ENCODE measurements around the gene AZU1. TPM values are rescaled to one million over a fixed set of nuclear protein-coding genes. Genes with fewer than 3 reads are reported as not detected.
"Not testable (repeated sequence)": the region's sequence is repeated elsewhere in the genome, so short reads cannot be mapped to it uniquely, and the experiment has no call there.

AZU1 gene
- total RNA-seq, 3 donors from 2014 or later = not detected

DNA sequence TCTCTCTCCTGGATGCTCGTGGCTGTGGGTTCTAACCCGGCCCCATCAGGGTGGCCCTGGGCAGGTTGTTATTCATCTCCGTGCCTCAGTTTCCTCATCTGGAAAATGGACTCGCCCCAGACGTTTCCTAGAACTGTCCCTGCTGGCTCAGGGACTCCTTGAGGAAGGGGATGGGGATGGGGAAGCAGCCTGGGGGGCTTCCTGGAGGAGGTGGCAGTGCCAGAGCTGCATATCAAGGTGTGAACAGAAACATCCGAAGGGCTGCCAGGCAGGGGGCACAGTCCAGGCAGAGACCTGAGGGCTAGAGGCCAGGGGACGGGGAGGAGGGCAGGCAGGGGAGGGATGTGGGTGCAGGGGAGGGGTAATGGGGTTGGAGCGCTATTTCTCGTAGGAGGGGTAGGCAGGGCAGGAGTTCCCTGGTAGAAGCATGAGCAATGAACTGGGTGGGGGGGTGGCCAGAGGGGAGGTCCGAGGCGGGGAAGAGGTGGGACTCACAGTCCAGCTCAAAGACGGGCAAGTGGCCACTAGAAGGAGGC lies 20.8 kb downstream of the AZU1 start:
- no peak overlapping the region for H3K4me3 Mint-ChIP-seq

DNA sequence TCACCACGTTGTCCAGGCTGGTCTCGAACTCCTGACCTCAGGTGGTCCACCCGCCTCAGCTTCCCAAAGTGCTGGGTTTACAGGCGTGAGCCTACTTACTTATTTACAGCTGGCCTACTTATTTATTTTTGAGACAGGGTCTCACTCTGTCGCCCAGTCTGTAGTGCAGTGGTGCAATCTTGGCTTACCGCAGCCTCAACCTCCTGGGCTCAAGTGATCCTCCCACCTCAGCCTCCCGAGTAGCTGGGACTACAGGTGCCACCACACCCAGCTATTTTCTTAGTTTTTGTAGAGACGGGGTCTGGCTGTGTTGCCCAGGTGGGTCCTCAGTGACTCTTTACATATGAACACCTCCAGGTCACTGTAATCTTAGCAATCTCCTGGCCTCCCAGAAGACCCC lies 21.6 kb downstream of the AZU1 start:
- H3K4me1 Mint-ChIP-seq (ENCODE audit: low read depth); ATAC-seq; H3K36me3 Mint-ChIP-seq (ENCODE audit: insufficient read depth); H3K4me3 Mint-ChIP-seq; H3K9me3 Mint-ChIP-seq; DNase-seq: not testable (repeated sequence)
- H3K27me3 Mint-ChIP-seq (ENCODE audit: low read depth) = peaks cover 53% of the 10 kb centered on the region

More for the DNA sequence above, 20.8 kb downstream of the AZU1 start:
- DNase-seq = no peak
- ATAC-seq = no peak
- no peaks in the 10 kb centered on the region for H3K36me3 Mint-ChIP-seq (ENCODE audit: insufficient read depth)
- no peaks in the 10 kb centered on the region for H3K9me3 Mint-ChIP-seq
- peaks cover 53% of the 10 kb centered on the region for H3K27me3 Mint-ChIP-seq (ENCODE audit: low read depth)
- H3K4me1 Mint-ChIP-seq (ENCODE audit: low read depth) = peaks cover 3% of the 10 kb centered on the region

DNA sequence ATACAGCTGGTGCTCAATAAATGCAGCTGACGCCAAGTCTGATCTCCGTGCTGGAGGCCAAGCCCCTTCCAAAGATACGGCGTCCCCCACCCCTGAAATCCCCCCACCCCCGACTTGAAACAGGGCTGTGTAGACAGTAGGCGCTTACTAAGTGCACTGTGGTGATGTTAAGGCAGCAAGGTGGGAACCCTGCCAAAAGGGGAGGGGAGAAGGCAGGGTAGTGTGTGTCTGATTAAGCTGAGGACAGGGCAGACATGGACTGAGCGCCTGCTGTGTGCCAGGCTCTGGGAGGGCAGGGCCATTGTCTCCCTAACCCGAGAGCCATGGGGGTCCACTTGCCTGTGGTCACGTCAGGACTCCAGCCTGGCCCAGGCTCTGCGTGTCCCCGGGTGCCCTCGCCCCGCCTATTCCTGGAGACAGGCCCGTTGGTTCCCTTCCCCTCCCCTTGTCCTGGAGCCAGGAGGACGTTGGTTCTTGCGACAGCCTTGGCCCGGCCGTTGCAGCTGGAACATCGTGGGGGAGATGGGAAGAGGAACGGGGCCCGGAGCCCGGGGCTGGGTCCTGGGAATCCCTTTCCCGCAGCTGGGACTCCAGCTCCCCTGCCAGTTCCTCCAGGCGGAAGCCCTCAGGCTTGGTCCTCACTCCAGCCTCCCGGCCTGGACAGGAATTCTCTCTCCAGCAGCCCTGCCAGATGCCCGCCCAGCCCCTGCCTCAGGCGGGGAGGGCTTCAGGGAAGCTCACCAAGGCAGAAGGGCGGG lies 22.8 kb downstream of the AZU1 start:
- Mint-ChIP-seq H3K9me3 (no peaks in the 10 kb centered on the region), H3K4me3 (no peak overlapping the region), H3K27me3 (ENCODE audit: low read depth) (peaks cover 46% of the 10 kb centered on the region), H3K4me1 (ENCODE audit: low read depth) (no peaks in the 10 kb centered on the region), H3K36me3 (ENCODE audit: insufficient read depth) (no peaks in the 10 kb centered on the region)
- DNase-seq = no peak
- no peak for ATAC-seq

DNA sequence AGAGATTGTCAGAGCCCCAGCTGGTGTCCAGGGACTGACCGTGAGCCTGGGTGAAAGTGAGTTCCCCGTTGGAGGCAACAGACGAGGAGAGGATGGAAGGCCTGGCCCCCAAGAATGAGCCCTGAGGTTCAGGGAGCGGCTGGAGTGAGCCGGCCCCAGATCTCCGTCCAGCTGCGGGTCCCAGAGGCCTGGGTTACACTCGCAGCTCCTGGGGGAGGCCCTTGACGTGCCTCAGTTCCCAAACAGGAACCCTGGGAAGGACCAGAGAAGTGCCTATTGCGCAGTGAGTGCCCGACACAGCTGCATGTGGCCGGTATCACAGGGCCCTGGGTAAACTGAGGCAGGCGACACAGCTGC lies 23.3 kb downstream of the AZU1 start:
- Mint-ChIP-seq H3K27me3 (ENCODE audit: low read depth) (peaks cover 42% of the 10 kb centered on the region), H3K4me1 (ENCODE audit: low read depth) (no peaks in the 10 kb centered on the region), H3K36me3 (ENCODE audit: insufficient read depth) (no peaks in the 10 kb centered on the region), H3K9me3 (no peaks in the 10 kb centered on the region), H3K4me3 (no peak overlapping the region)
- no peak for ATAC-seq
- no peak for DNase-seq

DNA sequence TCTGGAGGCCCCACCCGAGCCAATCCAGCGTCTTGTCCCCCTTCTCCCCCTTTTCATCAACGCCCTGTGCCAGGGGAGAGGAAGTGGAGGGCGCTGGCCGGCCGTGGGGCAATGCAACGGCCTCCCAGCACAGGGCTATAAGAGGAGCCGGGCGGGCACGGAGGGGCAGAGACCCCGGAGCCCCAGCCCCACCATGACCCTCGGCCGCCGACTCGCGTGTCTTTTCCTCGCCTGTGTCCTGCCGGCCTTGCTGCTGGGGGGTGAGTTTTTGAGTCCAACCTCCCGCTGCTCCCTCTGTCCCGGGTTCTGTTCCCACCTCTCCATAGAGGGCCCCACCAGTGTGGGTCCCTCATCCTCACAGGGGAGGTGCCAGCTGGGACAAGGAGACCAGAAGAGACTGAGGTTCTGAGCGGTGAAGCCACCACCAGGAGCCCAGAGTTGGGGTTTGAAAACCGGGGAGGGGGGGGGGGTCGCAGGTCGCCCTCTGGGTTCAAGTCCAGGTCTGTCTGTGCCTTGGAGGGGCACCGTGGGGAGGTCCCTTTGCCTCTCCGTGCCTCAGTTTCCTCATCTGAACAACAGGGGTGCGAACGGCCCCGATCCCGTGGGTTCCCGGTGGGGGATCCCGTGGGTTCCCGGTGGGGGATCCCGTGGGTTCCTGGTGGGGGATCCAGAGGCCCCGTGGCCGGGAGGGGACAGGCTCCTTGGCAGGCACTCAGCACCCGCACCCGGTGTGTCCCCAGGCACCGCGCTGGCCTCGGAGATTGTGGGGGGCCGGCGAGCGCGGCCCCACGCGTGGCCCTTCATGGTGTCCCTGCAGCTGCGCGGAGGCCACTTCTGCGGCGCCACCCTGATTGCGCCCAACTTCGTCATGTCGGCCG lies 24.7 kb downstream of the AZU1 start, which contains the start of gene ELANE:
Gene ELANE (plus strand): TSS at position 168 of the 878 bp plus-strand sequence. CDS start 26 bp downstream, at position 194.
- Mint-ChIP-seq H3K36me3 (ENCODE audit: insufficient read depth) (no peaks in the 10 kb centered on the region), H3K4me3 (no peak within 1 kb of the TSS), H3K4me1 (ENCODE audit: low read depth) (no peaks in the 10 kb centered on the region), H3K9me3 (no peaks in the 10 kb centered on the region), H3K27me3 (ENCODE audit: low read depth) (peaks cover 35% of the 10 kb centered on the region)
- DNase-seq (no peak), ATAC-seq (no peak)

DNA sequence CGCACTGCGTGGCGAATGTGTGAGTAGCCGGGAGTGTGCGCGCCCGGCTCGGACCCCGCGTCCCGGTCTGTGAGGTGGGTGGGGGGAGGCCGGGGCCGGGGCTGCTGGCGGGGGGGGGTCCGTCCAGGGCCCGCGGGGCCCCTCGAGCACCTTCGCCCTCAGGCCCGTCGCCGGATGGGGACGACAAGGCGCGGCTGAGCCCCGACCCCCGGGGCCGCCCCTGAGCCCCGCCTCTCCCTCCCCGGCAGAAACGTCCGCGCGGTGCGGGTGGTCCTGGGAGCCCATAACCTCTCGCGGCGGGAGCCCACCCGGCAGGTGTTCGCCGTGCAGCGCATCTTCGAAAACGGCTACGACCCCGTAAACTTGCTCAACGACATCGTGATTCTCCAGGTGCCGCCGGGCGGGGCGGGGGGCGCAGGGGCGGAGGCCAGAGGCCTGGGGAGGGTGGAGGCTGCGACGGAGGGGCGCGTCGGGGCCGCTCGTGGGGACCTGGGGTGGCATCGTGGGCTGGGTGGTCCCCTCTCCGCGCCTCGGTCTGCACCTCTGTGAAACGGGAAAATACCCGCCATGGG lies 25.5 kb downstream of the AZU1 start:
- Mint-ChIP-seq H3K9me3 (no peaks in the 10 kb centered on the region), H3K36me3 (ENCODE audit: insufficient read depth) (no peaks in the 10 kb centered on the region), H3K4me1 (ENCODE audit: low read depth) (no peaks in the 10 kb centered on the region), H3K4me3 (no peak overlapping the region), H3K27me3 (ENCODE audit: low read depth) (peaks cover 31% of the 10 kb centered on the region)
- no peak for DNase-seq
- no peak for ATAC-seq

DNA sequence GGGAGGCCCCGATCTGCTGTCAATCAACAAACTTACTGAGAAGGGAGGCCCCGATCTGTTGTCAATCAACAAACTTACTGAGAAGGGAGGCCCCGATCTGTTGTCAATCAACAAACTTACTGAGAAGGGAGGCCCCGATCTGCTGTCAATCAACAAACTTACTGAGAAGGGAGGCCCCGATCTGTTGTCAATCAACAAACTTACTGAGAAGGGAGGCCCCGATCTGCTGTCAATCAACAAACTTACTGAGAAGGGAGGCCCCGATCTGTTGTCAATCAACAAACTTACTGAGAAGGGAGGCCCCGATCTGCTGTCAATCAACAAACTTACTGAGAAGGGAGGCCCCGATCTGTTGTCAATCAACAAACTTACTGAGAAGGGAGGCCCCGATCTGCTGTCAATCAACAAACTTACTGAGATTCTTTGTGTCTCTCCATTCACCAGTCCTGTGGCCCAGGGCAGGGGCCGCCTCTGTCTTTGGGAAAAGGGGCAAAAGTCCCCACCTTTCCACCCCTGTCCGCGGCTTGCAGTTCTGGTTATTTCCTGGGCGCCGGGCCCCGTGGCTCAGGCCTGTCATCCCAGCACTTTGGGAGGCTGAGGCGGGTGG lies 26.1 kb downstream of the AZU1 start:
- H3K9me3 Mint-ChIP-seq; H3K4me3 Mint-ChIP-seq; H3K36me3 Mint-ChIP-seq (ENCODE audit: insufficient read depth); ATAC-seq; H3K4me1 Mint-ChIP-seq (ENCODE audit: low read depth); DNase-seq: not testable (repeated sequence)
- peaks cover 30% of the 10 kb centered on the region for H3K27me3 Mint-ChIP-seq (ENCODE audit: low read depth)

DNA sequence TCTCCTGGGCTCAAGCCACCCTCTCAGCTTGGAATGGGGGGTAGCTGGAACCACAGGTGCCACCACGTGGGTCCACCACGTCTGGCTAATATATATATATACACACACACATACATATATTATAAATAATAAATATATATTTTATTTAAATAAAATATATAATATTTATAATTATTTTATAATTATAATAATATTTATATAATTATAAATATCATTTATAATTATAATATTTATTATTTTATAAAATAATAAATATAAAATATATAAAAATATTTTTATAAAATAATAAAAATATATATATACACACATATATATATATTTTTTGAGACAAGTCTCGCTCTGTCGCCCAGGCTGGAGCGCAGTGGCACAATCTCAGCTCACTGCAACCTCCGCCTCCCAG lies 26.9 kb downstream of the AZU1 start:
- no peaks in the 10 kb centered on the region for H3K4me1 Mint-ChIP-seq (ENCODE audit: low read depth)
- H3K9me3 Mint-ChIP-seq = no peaks in the 10 kb centered on the region
- no peaks in the 10 kb centered on the region for H3K36me3 Mint-ChIP-seq (ENCODE audit: insufficient read depth)
- H3K27me3 Mint-ChIP-seq (ENCODE audit: low read depth) = peaks cover 21% of the 10 kb centered on the region
- no peak for DNase-seq
- no peak for ATAC-seq
- H3K4me3 Mint-ChIP-seq = no peak overlapping the region

DNA sequence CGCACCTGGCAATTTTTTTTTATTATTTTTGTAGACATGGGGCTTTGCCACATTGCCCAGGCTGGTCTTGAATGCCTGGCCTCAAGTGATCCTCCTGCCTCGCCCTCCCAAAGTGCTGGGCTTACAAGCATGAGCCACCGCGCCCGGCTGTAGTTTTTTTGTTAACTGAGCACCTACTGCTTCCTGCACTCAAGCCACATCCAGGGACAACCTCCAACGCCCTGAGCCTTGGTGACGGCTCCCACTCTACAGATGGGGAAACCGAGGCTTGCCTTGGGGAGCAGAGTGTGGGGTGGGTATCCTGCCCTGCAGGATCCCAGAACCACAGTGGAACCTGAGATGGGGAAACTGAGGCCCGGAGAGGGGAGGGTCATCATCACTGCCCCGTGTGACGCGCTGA lies 27.5 kb downstream of the AZU1 start:
- no peak for DNase-seq
- H3K4me1 Mint-ChIP-seq (ENCODE audit: low read depth) = no peaks in the 10 kb centered on the region

DNA sequence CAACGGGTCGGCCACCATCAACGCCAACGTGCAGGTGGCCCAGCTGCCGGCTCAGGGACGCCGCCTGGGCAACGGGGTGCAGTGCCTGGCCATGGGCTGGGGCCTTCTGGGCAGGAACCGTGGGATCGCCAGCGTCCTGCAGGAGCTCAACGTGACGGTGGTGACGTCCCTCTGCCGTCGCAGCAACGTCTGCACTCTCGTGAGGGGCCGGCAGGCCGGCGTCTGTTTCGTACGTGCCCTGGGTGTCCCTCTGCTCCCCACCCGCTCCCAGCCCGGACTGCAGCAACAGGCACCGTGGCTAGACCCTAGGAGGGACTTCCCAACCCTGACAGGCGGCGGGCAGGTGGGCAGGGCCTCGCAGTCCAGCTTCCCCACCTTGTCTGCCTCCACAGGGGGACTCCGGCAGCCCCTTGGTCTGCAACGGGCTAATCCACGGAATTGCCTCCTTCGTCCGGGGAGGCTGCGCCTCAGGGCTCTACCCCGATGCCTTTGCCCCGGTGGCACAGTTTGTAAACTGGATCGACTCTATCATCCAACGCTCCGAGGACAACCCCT lies 28.0 kb downstream of the AZU1 start:
- Mint-ChIP-seq H3K9me3 (no peaks in the 10 kb centered on the region), H3K4me3 (no peak overlapping the region), H3K27me3 (ENCODE audit: low read depth) (peaks cover 20% of the 10 kb centered on the region), H3K4me1 (ENCODE audit: low read depth) (no peaks in the 10 kb centered on the region), H3K36me3 (ENCODE audit: insufficient read depth) (no peaks in the 10 kb centered on the region)
- no peak for ATAC-seq
- DNase-seq = no peak

More for the DNA sequence above, 27.5 kb downstream of the AZU1 start:
- Mint-ChIP-seq H3K4me3 (no peak overlapping the region), H3K36me3 (ENCODE audit: insufficient read depth) (no peaks in the 10 kb centered on the region), H3K9me3 (no peaks in the 10 kb centered on the region), H3K27me3 (ENCODE audit: low read depth) (peaks cover 22% of the 10 kb centered on the region)
- no peak for ATAC-seq

DNA sequence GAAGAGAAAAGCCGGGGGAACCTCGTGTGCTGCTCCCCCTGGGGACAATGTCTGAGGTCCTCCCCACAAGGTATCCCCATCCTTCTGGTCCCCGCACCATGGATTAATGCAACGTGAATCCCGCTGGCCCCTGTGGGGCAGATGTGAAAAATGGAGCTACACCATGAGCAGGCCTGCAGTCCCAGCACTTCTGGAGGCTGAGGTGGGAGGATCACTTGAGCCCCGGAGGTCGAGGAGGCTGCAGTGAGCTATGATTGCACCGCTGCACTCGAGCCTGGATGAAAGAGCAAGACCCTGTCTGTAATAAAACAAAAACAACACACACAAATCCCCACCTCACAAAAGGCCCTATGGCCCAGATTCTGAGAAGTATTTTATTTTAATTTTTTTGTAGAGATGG lies 30.6 kb downstream of the AZU1 start:
- Mint-ChIP-seq H3K4me1 (ENCODE audit: low read depth) (peaks cover 5% of the 10 kb centered on the region), H3K9me3 (no peaks in the 10 kb centered on the region), H3K4me3 (no peak overlapping the region), H3K36me3 (ENCODE audit: insufficient read depth) (no peaks in the 10 kb centered on the region), H3K27me3 (ENCODE audit: low read depth) (peaks cover 14% of the 10 kb centered on the region)
- no peak for ATAC-seq
- no peak for DNase-seq

DNA sequence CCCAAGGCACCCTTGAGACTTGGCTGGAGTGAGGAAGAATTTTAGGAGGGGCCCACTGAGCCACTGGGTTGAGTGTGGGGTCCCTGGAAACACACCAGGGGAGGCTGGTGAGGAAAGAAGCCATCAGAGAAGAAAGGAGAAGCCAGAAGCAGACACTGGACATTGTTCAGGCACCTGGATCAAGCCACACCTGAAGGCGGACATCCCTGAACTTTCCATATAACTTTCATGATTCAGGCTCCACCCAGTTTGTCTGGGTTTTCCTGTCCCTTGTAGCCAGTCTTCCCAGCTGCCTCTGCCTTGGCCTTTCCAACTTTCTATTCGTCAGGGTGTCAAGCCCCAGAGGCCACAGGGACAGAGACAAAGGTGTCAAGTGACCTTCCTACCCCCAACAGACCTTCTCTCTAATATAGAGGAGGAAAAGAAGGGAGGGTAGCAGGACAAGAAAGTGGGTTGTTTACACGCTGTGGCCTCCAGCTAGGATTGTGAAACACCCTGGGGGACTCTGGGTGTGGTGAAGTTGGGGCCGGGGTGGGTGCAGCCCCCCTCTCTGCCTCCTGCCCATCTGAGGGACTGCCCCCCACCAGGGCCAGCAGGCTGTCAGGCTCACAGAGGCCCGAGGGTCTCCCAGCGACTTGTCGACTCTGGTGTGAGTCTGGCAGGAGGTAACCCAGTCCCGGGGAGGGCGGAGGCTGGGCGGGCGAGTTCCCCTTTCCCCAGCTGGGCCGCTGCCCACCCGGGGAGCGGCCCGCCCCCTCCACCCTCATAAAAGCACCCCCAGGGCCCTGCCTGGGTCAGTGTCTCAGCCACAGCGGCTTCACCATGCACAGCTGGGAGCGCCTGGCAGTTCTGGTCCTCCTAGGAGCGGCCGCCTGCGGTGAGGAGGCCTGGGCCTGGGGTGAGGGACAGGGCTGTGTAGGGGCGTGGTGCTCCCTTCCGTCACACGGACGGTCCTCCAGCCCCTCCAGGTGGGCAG lies 31.5 kb downstream of the AZU1 start, which contains the start of gene CFD:
Gene CFD (plus strand): TSS at position 797 of the 976 bp plus-strand sequence. CDS start 26 bp downstream, at position 823.
- ATAC-seq (no peak), DNase-seq (no peak)
- no peak within 1 kb of the TSS for H3K4me3 Mint-ChIP-seq
- H3K4me1 Mint-ChIP-seq (ENCODE audit: low read depth) = peaks cover 10% of the 10 kb centered on the region
- H3K9me3 Mint-ChIP-seq = no peaks in the 10 kb centered on the region
- peaks cover 14% of the 10 kb centered on the region for H3K27me3 Mint-ChIP-seq (ENCODE audit: low read depth)
- H3K36me3 Mint-ChIP-seq (ENCODE audit: insufficient read depth) = no peaks in the 10 kb centered on the region
